Memory B cell (primary cell): Measurements from ENCODE around the gene UNC5A.

Source experiments
- ATAC-seq: fragments of 150-1000 bp; cut with Tn5 transposase; 2 replicates; pipeline ENCODE4 v1.10.0; 2021; ENCODE audit warnings: low read depth, mild to moderate bottlenecking, moderate library complexity
- DNase-seq, 2 donors: peaks; one replicate each; pipeline ENCODE4 v3.0.0; 2022; ENCODE audit warnings: low spot score in 2 of 2
- H3K27ac Mint-ChIP-seq: one replicate; pipeline ENCODE4 v1.8.0; 2022; ENCODE audit warnings: mild to moderate bottlenecking, moderate library complexity, mixed read lengths
- H3K27me3 Mint-ChIP-seq: one replicate; pipeline ENCODE4 v1.8.0; 2022; ENCODE audit warnings: mixed read lengths
- H3K36me3 Mint-ChIP-seq: one replicate; pipeline ENCODE4 v1.8.0; 2022; ENCODE audit warnings: mild to moderate bottlenecking, mixed read lengths
- H3K4me1 Mint-ChIP-seq: one replicate; pipeline ENCODE4 v1.8.0; 2022; ENCODE audit warnings: mixed read lengths
- H3K4me3 Mint-ChIP-seq: one replicate; pipeline ENCODE4 v1.8.0; 2022; ENCODE audit warnings: mild to moderate bottlenecking, moderate library complexity, mixed read lengths
- H3K9me3 Mint-ChIP-seq: one replicate; pipeline ENCODE4 v1.8.0; 2022; ENCODE audit warnings: mixed read lengths

The UNC5A gene

DNA sequence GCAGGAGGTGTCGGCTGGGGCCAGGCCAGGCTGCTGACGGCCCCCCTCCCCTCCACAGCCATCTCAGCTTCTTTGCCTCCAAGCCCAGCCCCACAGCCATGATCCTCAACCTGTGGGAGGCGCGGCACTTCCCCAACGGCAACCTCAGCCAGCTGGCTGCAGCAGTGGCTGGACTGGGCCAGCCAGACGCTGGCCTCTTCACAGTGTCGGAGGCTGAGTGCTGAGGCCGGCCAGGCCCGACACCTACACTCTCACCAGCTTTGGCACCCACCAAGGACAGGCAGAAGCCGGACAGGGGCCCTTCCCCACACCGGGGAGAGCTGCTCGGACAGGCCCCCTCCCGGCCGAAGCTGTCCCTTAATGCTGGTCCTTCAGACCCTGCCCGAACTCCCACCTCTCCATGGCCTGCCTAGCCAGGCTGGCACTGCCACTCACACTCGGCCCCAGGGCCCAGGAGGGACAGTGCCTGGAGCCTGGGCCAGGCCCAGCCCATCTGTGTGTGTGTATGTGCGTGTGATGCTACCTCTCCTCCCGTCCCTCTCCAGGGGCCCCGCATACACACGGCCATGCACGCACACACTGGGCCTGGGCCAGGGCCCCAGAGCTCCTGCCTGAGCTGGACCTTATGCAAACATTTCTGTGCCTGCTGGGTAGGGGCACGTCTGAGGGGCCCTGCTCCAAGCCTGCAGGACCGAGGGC is 69.5 kb downstream of the UNC5A start:
- H3K9me3 Mint-ChIP-seq = no peaks in the 10 kb centered on the region
- no peak for DNase-seq
- H3K4me3 Mint-ChIP-seq = no peak overlapping the region
- peaks cover 23% of the 10 kb centered on the region for H3K27me3 Mint-ChIP-seq
- no peaks in the 10 kb centered on the region for H3K4me1 Mint-ChIP-seq
- no peaks in the 10 kb centered on the region for H3K36me3 Mint-ChIP-seq
- ATAC-seq = no peak
- no peak overlapping the region for H3K27ac Mint-ChIP-seq

DNA sequence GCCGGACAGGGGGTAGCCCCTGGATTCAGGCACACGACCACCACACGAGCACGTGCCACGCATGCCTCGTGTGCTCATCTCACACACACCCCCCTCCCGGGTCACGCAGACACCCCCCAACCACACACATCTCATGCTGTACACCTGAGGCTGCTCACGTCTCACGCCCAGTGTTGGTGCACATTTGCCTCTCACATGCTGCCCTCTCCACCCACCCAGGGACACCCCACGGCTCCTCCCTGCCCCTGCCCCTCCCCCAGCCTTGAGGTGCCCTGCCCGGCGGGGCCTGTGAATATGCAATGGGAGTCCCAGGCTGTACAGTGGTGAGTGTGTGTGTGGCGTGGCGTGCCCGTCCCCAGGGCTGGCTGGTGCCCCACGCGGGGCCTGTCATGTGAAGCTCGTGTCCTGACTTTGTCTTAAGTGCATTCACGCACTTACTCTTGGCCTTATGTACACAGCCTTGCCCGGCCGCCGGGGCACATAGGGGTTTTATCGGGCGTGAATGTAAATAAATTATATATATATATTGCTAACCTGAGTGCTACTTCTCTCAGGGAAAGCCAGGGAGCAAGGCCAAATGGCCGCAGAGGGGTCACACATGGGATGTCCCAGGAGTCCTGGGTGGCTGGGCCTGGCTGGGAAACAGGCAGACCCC is 70.1 kb downstream of the UNC5A start:
- Mint-ChIP-seq H3K27ac (no peak overlapping the region), H3K36me3 (no peaks in the 10 kb centered on the region), H3K4me1 (no peaks in the 10 kb centered on the region), H3K4me3 (no peak overlapping the region), H3K9me3 (no peaks in the 10 kb centered on the region), H3K27me3 (peaks cover 20% of the 10 kb centered on the region)
- no peak for DNase-seq
- ATAC-seq = no peak

DNA sequence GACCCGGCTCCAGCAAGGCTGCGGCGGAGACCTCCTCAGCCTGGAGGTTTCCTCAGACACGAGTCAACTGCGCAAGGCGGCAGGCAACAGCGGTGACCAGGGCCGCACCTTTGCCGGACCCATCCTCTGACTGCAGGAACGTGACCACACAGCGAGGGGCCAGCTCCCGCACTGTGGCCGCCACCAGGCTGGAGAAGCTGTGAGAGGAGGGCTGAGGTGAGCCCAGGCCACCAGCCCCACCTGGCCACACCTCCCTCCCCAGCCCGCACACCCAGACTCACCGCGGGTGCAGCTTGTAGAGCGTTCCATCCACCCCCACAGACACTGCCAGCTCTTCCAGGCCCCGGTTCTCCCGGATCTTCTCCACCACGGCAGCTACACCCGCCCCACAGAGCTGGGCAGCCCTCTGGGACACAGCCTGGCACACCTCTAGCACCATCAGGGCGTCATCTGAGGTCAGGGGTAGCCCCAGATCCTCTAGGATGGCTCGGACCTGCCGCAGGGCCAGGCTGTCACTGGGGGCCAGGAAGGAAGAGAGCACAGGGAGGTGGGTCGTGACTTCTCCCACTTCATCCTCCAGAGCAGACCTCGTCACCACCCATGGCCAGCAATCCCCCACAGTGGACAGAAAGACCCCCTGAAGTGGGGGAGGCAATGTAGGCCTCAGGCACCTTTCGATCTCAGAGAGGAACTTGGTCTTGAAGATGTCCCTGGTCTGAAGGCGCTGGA is 70.8 kb downstream of the UNC5A start:
- Mint-ChIP-seq H3K9me3 (no peaks in the 10 kb centered on the region), H3K27ac (no peak overlapping the region), H3K4me3 (no peak overlapping the region), H3K27me3 (peaks cover 16% of the 10 kb centered on the region), H3K36me3 (no peaks in the 10 kb centered on the region), H3K4me1 (no peaks in the 10 kb centered on the region)
- DNase-seq (no peak), ATAC-seq (no peak)

DNA sequence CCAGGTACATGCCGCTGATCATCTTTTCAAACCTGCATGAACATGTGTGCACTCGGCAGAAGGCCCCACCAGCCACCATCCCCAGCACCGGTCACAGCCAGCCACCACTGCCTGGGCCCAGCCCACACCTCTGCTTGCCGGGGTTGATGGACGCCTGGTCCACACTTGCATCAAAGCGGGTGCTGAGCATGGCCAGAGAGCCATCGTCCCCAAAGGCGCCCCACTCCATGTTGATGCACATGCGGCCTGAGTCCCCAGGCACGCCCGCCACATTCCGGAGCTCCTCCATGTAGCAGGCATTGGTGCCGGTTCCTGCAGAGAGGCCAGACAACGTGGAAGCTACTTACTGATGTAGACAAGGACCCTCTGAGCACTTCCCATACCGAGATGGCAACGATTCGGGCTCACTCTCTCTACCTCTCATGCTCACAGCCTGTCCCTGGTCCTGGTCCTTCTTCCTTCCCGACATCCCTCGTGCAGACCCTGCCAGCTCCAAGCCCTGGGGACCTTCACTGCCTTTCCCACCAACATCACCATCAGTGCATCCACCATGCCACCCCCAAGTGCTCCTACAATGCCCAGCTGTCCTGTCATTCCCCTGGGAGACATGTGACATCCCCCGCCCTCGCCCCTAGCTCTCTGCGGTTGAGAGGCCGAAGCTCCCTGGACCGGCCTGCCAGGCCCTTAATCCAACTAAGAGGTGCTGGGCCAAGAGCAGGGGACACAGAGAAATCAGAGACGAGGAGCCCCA is 71.6 kb downstream of the UNC5A start:
- no peak for ATAC-seq
- DNase-seq = no peak
- Mint-ChIP-seq H3K4me1 (no peaks in the 10 kb centered on the region), H3K9me3 (no peaks in the 10 kb centered on the region), H3K27ac (no peak overlapping the region), H3K4me3 (no peak overlapping the region), H3K36me3 (no peaks in the 10 kb centered on the region), H3K27me3 (peaks cover 13% of the 10 kb centered on the region)

DNA sequence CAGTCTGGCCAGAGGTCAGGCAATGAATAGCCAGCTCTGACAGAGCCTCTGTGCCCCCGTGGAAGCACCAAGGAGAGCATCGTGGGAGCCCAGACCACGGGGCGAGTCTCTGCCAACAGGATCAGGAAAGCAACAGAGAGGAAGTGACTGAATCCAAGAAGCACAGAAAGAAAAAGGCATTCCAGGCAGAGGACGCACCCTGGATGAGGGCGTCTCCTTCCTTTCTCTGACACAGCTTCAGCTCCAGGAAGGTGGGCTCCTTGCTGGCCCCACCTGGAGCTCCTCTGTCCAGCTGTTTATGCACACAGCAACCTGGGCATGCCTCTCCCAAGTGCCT is 72.2 kb downstream of the UNC5A start:
- DNase-seq = no peak

DNA sequence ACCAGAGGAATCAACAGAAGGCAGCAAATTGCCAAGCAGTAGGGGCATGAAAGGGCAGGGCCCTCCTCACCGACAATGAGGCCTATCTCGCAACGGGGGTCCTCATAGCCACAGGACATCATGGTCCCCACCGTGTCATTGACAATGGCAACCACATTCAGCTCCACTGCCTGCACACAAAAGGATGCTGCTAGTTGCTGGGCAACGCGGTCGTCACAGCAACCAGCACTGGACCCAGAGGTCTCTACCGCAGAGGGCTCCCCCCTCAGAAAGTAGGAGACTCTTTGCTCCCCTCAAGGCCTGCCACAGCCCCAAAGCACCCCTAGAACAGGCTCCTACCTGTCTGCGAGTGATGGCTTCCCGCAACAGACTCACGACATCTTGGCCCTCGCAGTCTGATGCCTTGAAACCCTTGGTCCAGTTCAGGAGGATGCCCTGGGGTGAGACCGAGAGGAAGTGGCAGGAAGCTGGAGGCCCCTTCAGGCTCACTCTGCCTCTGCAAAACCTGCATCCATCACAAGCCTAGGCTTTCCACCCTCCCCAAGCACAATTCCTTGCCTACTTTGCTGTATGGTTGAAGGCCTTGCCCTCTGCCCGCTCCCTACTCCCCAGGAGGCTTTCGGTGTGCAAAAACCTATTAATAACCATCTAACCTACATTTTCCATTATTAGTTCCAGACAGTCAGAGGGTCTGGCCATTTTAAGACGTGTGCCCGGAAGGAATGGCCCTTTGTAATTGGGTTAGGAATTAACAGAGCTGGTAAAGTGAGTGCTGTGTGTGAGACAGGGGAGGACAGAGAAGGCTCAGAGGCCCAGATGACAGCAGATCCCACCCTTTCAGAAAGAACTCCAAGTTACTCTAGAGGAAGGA is 73.6 kb downstream of the UNC5A start:
- H3K4me1 Mint-ChIP-seq = no peaks in the 10 kb centered on the region
- no peak for ATAC-seq
- H3K9me3 Mint-ChIP-seq = no peaks in the 10 kb centered on the region
- H3K4me3 Mint-ChIP-seq = no peak overlapping the region
- DNase-seq = no peak
- H3K27ac Mint-ChIP-seq = no peak overlapping the region
- no peaks in the 10 kb centered on the region for H3K36me3 Mint-ChIP-seq
- H3K27me3 Mint-ChIP-seq = peaks cover 7% of the 10 kb centered on the region

More for the DNA sequence above, 72.2 kb downstream of the UNC5A start:
- Mint-ChIP-seq H3K27ac (no peak overlapping the region), H3K27me3 (peaks cover 13% of the 10 kb centered on the region), H3K4me3 (no peak overlapping the region), H3K36me3 (no peaks in the 10 kb centered on the region), H3K9me3 (no peaks in the 10 kb centered on the region), H3K4me1 (no peaks in the 10 kb centered on the region)
- no peak for ATAC-seq

DNA sequence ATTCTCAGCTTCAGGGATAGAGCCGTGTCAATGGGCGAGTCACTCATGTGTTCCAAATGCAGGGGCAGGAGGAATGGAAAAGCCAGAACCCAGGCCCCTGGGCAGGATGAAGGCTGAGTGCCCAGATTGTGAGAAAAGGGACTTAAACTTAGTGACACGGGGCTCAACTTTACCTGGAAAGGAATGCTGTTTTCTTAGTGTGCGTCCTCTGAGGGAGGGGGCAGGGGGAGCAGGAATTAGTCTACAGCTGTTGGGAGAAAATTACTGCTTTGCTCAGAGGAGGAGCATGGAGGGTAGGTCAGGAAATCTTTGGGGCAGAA is 74.2 kb downstream of the UNC5A start:
- DNase-seq = no peak
- Mint-ChIP-seq H3K36me3 (no peaks in the 10 kb centered on the region), H3K4me3 (no peak overlapping the region), H3K9me3 (no peaks in the 10 kb centered on the region), H3K4me1 (no peaks in the 10 kb centered on the region), H3K27me3 (peaks cover 7% of the 10 kb centered on the region), H3K27ac (peak overlapping the region; percentile 5)
- ATAC-seq = no peak

DNA sequence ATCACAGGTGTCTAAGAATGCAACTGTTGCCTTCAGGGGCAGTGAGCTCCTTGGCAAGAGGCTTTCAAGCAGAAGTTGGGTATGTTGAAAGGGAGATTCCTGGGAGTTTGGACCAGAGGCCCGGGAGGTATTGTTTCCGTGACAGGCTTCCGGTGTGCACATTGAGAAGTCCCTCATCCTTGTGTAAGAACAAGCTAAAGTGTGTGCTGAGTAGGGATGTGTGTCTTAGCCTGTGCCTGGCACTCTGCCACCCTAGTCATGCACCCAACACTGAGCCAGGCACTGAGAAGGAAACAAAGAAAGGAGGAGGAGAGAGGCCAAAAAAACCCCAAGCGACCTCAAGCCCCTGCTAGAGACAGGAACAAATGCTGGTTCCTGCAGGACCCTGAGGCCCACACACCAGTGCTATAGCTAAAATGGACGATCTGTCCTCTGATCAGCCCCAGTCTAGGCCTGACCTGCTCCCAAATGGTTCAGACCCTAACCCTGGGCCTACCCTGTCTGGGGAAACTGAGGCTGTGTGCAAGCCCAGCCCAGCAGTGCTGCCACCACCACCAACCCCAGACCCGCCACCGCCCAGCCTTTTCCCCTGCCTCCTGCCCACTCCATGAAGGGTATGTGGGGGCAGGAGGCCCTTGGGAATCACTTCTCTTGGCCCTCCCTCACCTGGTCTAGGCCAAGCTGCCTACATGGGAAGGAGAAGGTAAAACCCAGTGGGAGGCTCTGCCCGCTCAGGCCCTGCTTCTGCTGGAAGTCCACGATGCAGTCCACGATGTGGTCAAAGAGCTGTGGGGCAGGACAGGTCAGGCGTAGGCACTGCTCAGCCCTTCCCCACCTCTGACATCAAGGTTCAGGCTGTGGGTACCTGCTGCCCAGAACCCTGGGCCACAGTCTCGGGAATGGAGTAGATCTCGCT is 76.2 kb downstream of the UNC5A start:
- Mint-ChIP-seq H3K27ac (no peak overlapping the region), H3K4me1 (no peaks in the 10 kb centered on the region), H3K36me3 (no peaks in the 10 kb centered on the region), H3K27me3 (peaks cover 8% of the 10 kb centered on the region), H3K9me3 (no peaks in the 10 kb centered on the region), H3K4me3 (no peak overlapping the region)
- DNase-seq (no peak), ATAC-seq (no peak)

DNA sequence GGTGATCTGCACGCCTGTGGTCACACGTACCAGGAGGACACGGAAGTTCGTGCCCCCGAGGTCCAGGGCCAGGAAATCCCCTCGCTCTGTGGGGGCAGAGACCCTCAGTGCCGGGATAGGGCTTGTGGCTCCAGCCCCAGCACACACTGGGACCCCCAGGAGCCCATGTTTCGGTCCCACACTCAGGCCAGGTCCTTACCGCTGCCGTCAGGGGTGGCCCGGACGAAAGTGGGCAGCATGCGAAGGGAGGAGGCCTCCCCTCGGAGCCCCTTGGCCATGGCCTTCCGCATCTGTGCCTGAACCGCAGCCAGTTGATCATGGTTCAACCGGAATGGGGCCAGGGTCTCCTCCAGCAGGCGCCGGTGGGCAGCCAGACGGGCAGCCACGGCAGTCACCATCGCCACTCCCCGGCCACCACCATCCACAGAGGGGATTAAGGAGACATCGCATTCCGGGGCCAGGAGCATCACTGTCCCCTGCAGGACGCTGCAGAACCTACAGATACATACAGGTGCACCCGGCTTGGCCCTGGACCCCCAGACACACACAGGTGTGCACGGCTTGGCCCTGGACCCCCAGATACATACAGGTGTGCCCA is 77.0 kb downstream of the UNC5A start:
- ATAC-seq = no peak
- DNase-seq = no peak
- H3K4me1 Mint-ChIP-seq = no peaks in the 10 kb centered on the region
- no peaks in the 10 kb centered on the region for H3K36me3 Mint-ChIP-seq
- no peaks in the 10 kb centered on the region for H3K9me3 Mint-ChIP-seq
- peaks cover 11% of the 10 kb centered on the region for H3K27me3 Mint-ChIP-seq
- H3K4me3 Mint-ChIP-seq = no peak overlapping the region
- no peak overlapping the region for H3K27ac Mint-ChIP-seq

DNA sequence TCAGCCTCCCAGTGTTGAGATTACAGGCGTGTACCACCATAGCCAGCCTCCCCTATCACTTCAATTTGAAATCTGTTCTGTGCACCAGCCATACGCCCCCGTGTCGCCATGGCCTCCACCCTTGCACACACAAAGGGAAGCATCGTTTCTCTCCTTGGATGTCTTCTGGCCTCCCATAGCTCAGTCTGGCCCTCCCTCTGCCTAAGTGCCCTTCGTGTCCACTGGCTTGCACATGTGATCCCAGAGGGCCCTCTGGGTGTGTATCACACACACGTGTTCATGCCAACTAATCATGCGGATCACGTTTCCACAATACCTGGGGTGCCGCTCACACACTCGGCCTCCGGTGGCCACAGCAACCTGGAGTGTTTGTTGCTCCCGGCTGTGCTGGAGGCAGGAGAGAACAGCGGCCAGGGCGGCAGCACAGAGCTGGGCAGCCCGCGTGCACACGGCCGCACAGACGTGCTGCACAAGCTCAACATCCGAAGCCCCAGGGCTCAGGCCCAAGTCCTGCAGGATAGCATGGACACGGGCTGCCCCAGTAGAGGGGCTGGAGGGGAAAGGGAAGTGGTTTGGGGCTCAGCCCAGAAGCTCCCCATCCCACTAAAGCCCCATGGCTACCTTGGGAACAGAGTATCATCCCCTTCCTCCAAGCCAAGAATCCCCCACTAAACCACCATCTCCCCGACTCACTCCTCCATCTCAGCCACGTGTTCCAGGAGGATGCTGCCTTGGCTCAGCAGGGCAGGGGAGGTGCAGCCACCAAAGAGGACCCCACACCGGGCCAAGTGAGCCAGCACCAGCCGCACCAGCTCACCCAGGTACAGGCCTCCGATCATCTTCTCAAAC is 77.9 kb downstream of the UNC5A start:
- H3K4me1 Mint-ChIP-seq = no peaks in the 10 kb centered on the region
- H3K27ac Mint-ChIP-seq = no peak overlapping the region
- no peaks in the 10 kb centered on the region for H3K36me3 Mint-ChIP-seq
- DNase-seq (no peak), ATAC-seq (no peak)
- no peaks in the 10 kb centered on the region for H3K9me3 Mint-ChIP-seq
- H3K4me3 Mint-ChIP-seq = no peak overlapping the region
- H3K27me3 Mint-ChIP-seq = peaks cover 11% of the 10 kb centered on the region

DNA sequence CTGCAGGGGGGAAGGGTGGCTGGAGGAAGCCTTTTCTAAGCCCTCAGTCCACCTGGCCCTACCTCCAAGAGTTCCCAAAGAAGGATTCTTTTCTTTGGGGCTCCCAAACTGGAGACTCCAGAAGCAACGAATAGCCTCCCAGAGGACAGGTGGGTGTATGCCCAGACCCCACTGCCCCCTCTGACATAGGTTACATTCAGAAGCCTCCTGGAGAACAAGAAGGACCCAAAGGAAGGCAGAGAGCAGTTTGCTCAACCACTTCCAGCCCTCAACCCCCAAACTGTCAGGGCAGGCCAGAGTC is 78.5 kb downstream of the UNC5A start:
- no peak for ATAC-seq
- no peaks in the 10 kb centered on the region for H3K4me1 Mint-ChIP-seq
- peaks cover 11% of the 10 kb centered on the region for H3K27me3 Mint-ChIP-seq
- H3K36me3 Mint-ChIP-seq = no peaks in the 10 kb centered on the region
- no peak overlapping the region for H3K4me3 Mint-ChIP-seq
- H3K27ac Mint-ChIP-seq = no peak overlapping the region
- H3K9me3 Mint-ChIP-seq = no peaks in the 10 kb centered on the region
- DNase-seq = no peak
